ENCODE results near the gene CALML6.

DNA sequence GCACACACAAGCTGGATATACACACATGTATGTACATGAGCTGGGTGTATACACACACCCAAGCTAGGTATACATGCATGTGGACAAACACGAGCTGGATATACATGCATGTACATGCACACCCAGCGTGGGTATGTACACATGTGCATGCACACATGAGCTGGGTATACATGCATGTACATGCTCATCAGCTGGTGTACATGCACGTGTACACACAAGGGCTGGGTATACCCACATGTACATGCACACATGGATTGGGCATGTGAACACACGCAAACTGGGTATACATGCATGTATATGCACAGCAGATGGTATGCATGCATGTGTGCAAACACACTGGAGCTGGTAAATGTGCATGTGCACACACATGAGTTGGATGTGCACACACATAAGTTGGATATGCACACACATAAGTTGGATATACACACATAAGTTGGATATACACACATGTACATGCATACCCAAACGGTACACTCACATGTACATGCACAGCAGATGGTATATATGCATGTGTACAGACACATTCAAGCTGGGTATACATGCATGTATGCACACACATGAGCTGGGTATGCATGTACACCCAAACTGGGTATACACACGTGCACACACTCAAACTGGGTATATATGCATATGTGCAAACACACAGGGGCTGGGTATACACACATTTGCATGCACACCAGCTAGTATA, 16.7 kb upstream of the CALML6 start:
- TF ChIP-seq, protein P1, sequence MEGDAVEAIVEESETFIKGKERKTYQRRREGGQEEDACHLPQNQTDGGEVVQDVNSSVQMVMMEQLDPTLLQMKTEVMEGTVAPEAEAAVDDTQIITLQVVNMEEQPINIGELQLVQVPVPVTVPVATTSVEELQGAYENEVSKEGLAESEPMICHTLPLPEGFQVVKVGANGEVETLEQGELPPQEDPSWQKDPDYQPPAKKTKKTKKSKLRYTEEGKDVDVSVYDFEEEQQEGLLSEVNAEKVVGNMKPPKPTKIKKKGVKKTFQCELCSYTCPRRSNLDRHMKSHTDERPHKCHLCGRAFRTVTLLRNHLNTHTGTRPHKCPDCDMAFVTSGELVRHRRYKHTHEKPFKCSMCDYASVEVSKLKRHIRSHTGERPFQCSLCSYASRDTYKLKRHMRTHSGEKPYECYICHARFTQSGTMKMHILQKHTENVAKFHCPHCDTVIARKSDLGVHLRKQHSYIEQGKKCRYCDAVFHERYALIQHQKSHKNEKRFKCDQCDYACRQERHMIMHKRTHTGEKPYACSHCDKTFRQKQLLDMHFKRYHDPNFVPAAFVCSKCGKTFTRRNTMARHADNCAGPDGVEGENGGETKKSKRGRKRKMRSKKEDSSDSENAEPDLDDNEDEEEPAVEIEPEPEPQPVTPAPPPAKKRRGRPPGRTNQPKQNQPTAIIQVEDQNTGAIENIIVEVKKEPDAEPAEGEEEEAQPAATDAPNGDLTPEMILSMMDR (conservative IDR thresholded peaks at IDR 0.05): no peak
- no peak for TF ChIP-seq ZFX (IDR thresholded peaks at IDR 0.05)
